SJSA1 (cell line): ENCODE data around the gene CFAP97D2. TPM values are rescaled to one million over a fixed set of nuclear protein-coding genes. Genes with fewer than 3 reads are reported as not detected.
"Not testable (repeated sequence)": the region's sequence is repeated elsewhere in the genome, so short reads cannot be mapped to it uniquely, and the experiment has no call there.

Experiments used
- DNase-seq, 2 experiments: peaks; one replicate each; pipeline ENCODE4 v3.0.0-alpha.2; 2015 to 2020; ENCODE audit warnings: low spot score in 2 of 2, low read depth in 1 of 2
- H3K27ac ChIP-seq: fragments of 250-450 bp; sonication (Bioruptor Pico); 2 replicates; pipeline ENCODE4 v1.5.1; 2020; ENCODE audit warnings: mild to moderate bottlenecking, moderate library complexity
- H3K27me3 ChIP-seq: fragments of 250-450 bp; sonication (Bioruptor Pico); replicated peaks from 2 replicates; pipeline ENCODE4 v1.5.1; 2020; ENCODE audit warnings: mild to moderate bottlenecking, moderate library complexity
- H3K36me3 ChIP-seq: fragments of 250-450 bp; sonication (Bioruptor Pico); 2 replicates; pipeline ENCODE4 v1.5.1; 2020; ENCODE audit warnings: mild to moderate bottlenecking
- H3K4me1 ChIP-seq: fragments of 250-450 bp; sonication (Bioruptor Pico); replicated peaks from 2 replicates; pipeline ENCODE4 v1.6.1; 2021; ENCODE audit warnings: mild to moderate bottlenecking
- H3K4me3 ChIP-seq: fragments of 250-450 bp; sonication (Bioruptor Pico); 2 replicates; pipeline ENCODE4 v1.5.1; 2020; ENCODE audit warnings: mild to moderate bottlenecking
- H3K9me3 ChIP-seq: fragments of 250-450 bp; sonication (Bioruptor Pico); replicated peaks from 2 replicates; pipeline ENCODE4 v1.5.1; 2020; ENCODE audit warnings: mild to moderate bottlenecking
- total RNA-seq: library from RNA; depleted of rRNA; stranded (reverse); fragments of >200 nt; shearing (Covaris generic); gene quantifications from 2 replicates; pipeline ENCODE4 v1.2.3, GENCODE V29; 2014

The CFAP97D2 gene
- total RNA-seq, 1 experiment from 2014 or later = 0.08 TPM

GRCh38 chr13:114147803-114148520, 31.1 kb upstream of the CFAP97D2 start:
- H3K36me3 ChIP-seq = no peaks in the 10 kb centered on the region
- no peak overlapping the region for H3K27ac ChIP-seq
- no peaks in the 10 kb centered on the region for H3K4me1 ChIP-seq
- no peak for DNase-seq
- H3K4me3 ChIP-seq = no peak overlapping the region
- H3K27me3 ChIP-seq = no peaks in the 10 kb centered on the region
- no peaks in the 10 kb centered on the region for H3K9me3 ChIP-seq

- Histone ChIP-seq H3K27me3 (no peaks in the 10 kb centered on the region), H3K27ac (no peak overlapping the region), H3K4me1 (no peaks in the 10 kb centered on the region), H3K36me3 (no peaks in the 10 kb centered on the region), H3K9me3 (no peaks in the 10 kb centered on the region), H3K4me3 (no peak overlapping the region)
- no peak for DNase-seq
Observed at GRCh38 chr13:114148521-114148855, 30.6 kb upstream of the CFAP97D2 start.

GRCh38 chr13:114148886-114149285, 30.2 kb upstream of the CFAP97D2 start:
- not testable (repeated sequence) for H3K27ac ChIP-seq, H3K4me1 ChIP-seq, H3K27me3 ChIP-seq, H3K4me3 ChIP-seq, H3K36me3 ChIP-seq, H3K9me3 ChIP-seq, DNase-seq

- Histone ChIP-seq H3K27ac (no peak overlapping the region), H3K36me3 (no peaks in the 10 kb centered on the region), H3K27me3 (no peaks in the 10 kb centered on the region), H3K4me3 (no peak overlapping the region), H3K4me1 (no peaks in the 10 kb centered on the region), H3K9me3 (no peaks in the 10 kb centered on the region)
- DNase-seq = no peak
Observed at GRCh38 chr13:114149774-114150740, 29.0 kb upstream of the CFAP97D2 start.

GRCh38 chr13:114151031-114151430, 28.0 kb upstream of the CFAP97D2 start:
- Histone ChIP-seq H3K27ac (no peak overlapping the region), H3K9me3 (no peaks in the 10 kb centered on the region), H3K4me1 (no peaks in the 10 kb centered on the region), H3K4me3 (no peak overlapping the region), H3K27me3 (no peaks in the 10 kb centered on the region), H3K36me3 (no peaks in the 10 kb centered on the region)
- no peak for DNase-seq

GRCh38 chr13:114151565-114152284, 27.3 kb upstream of the CFAP97D2 start:
- Histone ChIP-seq H3K4me3 (no peak overlapping the region), H3K27me3 (no peaks in the 10 kb centered on the region), H3K27ac (no peak overlapping the region), H3K36me3 (no peaks in the 10 kb centered on the region), H3K9me3 (no peaks in the 10 kb centered on the region), H3K4me1 (no peaks in the 10 kb centered on the region)
- DNase-seq = no peak

- H3K27ac ChIP-seq = no peak overlapping the region
- no peaks in the 10 kb centered on the region for H3K9me3 ChIP-seq
- H3K36me3 ChIP-seq = no peaks in the 10 kb centered on the region
- no peaks in the 10 kb centered on the region for H3K27me3 ChIP-seq
- no peak for DNase-seq
- no peak overlapping the region for H3K4me3 ChIP-seq
- no peaks in the 10 kb centered on the region for H3K4me1 ChIP-seq
Observed at GRCh38 chr13:114152285-114152645, 26.8 kb upstream of the CFAP97D2 start.

- H3K27me3 ChIP-seq = no peaks in the 10 kb centered on the region
- no peak overlapping the region for H3K4me3 ChIP-seq
- no peaks in the 10 kb centered on the region for H3K36me3 ChIP-seq
- no peaks in the 10 kb centered on the region for H3K4me1 ChIP-seq
- H3K9me3 ChIP-seq = no peaks in the 10 kb centered on the region
- DNase-seq = no peak
- no peak overlapping the region for H3K27ac ChIP-seq
Observed at GRCh38 chr13:114152831-114153371, 26.2 kb upstream of the CFAP97D2 start.

GRCh38 chr13:114153485-114154080, 25.5 kb upstream of the CFAP97D2 start:
- Histone ChIP-seq H3K27me3 (no peaks in the 10 kb centered on the region), H3K4me1 (no peaks in the 10 kb centered on the region), H3K27ac (no peak overlapping the region), H3K4me3 (no peak overlapping the region), H3K36me3 (no peaks in the 10 kb centered on the region), H3K9me3 (no peaks in the 10 kb centered on the region)
- no peak for DNase-seq

GRCh38 chr13:114154476-114154875, 24.6 kb upstream of the CFAP97D2 start:
- Histone ChIP-seq H3K27ac (no peak overlapping the region), H3K4me1 (no peaks in the 10 kb centered on the region), H3K36me3 (no peaks in the 10 kb centered on the region), H3K27me3 (no peaks in the 10 kb centered on the region), H3K4me3 (no peak overlapping the region), H3K9me3 (no peaks in the 10 kb centered on the region)
- DNase-seq = no peak

GRCh38 chr13:114155320-114155719, 23.7 kb upstream of the CFAP97D2 start:
- H3K27me3 ChIP-seq = no peaks in the 10 kb centered on the region
- no peak overlapping the region for H3K4me3 ChIP-seq
- no peak for DNase-seq
- H3K36me3 ChIP-seq = no peaks in the 10 kb centered on the region
- H3K9me3 ChIP-seq = no peaks in the 10 kb centered on the region
- no peak overlapping the region for H3K27ac ChIP-seq
- no peaks in the 10 kb centered on the region for H3K4me1 ChIP-seq

GRCh38 chr13:114155926-114156883, 22.9 kb upstream of the CFAP97D2 start:
- Histone ChIP-seq H3K27me3 (no peaks in the 10 kb centered on the region), H3K27ac (no peak overlapping the region), H3K36me3 (no peaks in the 10 kb centered on the region), H3K4me1 (0 out of 2 replicates have a peak, but pooled peaks cover 3% of the 10 kb centered on the region), H3K9me3 (no peaks in the 10 kb centered on the region), H3K4me3 (no peak overlapping the region)
- DNase-seq = no peak
